Adrenal gland (tissue), 12 donors: Measurements from ENCODE around the gene PLIN5. TPM values are rescaled to one million over a fixed set of nuclear protein-coding genes. Genes with fewer than 3 reads are reported as not detected.
"Not testable (repeated sequence)": the region's sequence is repeated elsewhere in the genome, so short reads cannot be mapped to it uniquely, and the experiment has no call there.

ENCODE experiments used
- DNase-seq, 7 donors: peaks; one replicate each; pipeline ENCODE4 v3.0.0-alpha.2; 2019 to 2020
- H3K27ac ChIP-seq, 5 donors: fragments of 200-600 bp; sonication (generic) in 4 of 5; 1 replicate in 3 of 5; 2 replicates in 2 of 5; pipeline versions ENCODE4 v1.5.1 to v1.8.0; 2016 to 2020; ENCODE audit warnings: mild to moderate bottlenecking in 1 of 5
- H3K27me3 ChIP-seq: fragments of 200-600 bp; 2 replicates; pipeline ENCODE4 v1.8.0; 2021
- H3K36me3 ChIP-seq, 2 donors: fragments of 200-600 bp; replicated peaks in 1 of 2; 1 replicate in 1 of 2; 2 replicates in 1 of 2; pipeline versions ENCODE4 v1.5.1 to v1.8.0; 2018 to 2022
- H3K4me1 ChIP-seq, 2 donors: fragments of 200-600 bp; replicated peaks in 1 of 2; 1 replicate in 1 of 2; 2 replicates in 1 of 2; pipeline versions ENCODE4 v1.5.1 to v1.8.0; 2018 to 2021
- H3K4me3 ChIP-seq, 4 donors: fragments of 200-600 bp; sonication (generic) in 3 of 4; one replicate each; pipeline ENCODE4 v1.5.1; 2016 to 2018
- H3K9me3 ChIP-seq, 3 donors: fragments of 200-600 bp; sonication (generic) in 1 of 3; replicated peaks in 1 of 3; 1 replicate in 2 of 3; 2 replicates in 1 of 3; pipeline versions ENCODE4 v1.5.1 to v1.8.0; 2016 to 2021
- POLR2A ChIP-seq, 2 donors: fragments of 450-650 bp; IDR thresholded peaks; one replicate each; pipeline ENCODE4 v1.6.1; 2017; ENCODE audit warnings: antibody characterized with exemption in 2 of 2, mild to moderate bottlenecking in 2 of 2, moderate library complexity in 1 of 2
- WGBS, 4 donors: extraction: QIAGEN DNeasy Blood & Tissue Kit in 2 of 4; methylation state at CpG; one replicate each; pipeline versions ENCODE4 v1.1.5 to v1.1.7; 2013 to 2017; 5-methylcytosine and 5-hydroxymethylcytosine counted together
- intact Hi-C, 2 donors: fragments of 100-400 bp; cut with DNase I; formaldehyde crosslinking; loops; one replicate each; pipeline versions ENCODE4 v1.14.1 to v1.15.0; 2022 to 2023
- polyA plus RNA-seq, 3 donors: library from polyadenylated mRNA; stranded (reverse); fragments of 200-250 nt in 2 of 3; fragments of 350-450 nt in 1 of 3; fragmentation: Illumina TruSeq in 1 of 3; extraction: RNeasy Lipid Tissue Mini Kit (QIAGEN cat#74804) in 1 of 3; gene quantifications; one replicate each; pipeline ENCODE4 v1.2.3, GENCODE V29; 2013 to 2014
- total RNA-seq, 9 donors: library from RNA; depleted of rRNA in 4 of 9; stranded (reverse); fragments of >200 nt in 4 of 9; fragments of 120-200 nt in 1 of 9; fragmentation: NEBNext Ultra II Directional in 1 of 9; extraction: Animal tissue kit (Norgen Biotek cat#: 25700) in 1 of 9; gene quantifications; one replicate each; pipeline versions ENCODE4 v1.1.0 to v1.2.4, GENCODE V29; 2013 to 2023
- TF ChIP-seq, protein P1 (sequence below), 6 experiments: fragments of 450-650 bp in 4 of 6; fragments of 200-600 bp in 2 of 6; sonication (generic) in 1 of 6; IDR thresholded peaks; 1 replicate in 5 of 6; 2 replicates in 1 of 6; pipeline versions ENCODE4 v1.5.1 to v1.8.0; 2016 to 2021; ENCODE audit warnings: antibody characterized with exemption in 6 of 6, mild to moderate bottlenecking in 2 of 6, moderate library complexity in 1 of 6
- donor health status: healthy with polysubstance abuse.
- donor health status: Bipolar disorder and iron deficiency.
- donor health status: DM: yes; HTN: yes; CAD: no.
- donor health status: DM: no; HTN: no; CAD: no.
- donor health status: DM: no; HTN: no; CAD: no.
- donor health status: DM: yes; HTN: yes; CAD: no.

The PLIN5 gene
- total and polyA plus RNA-seq, 12 donors = 0.57 to 47.6 (median 7.2) TPM

DNA sequence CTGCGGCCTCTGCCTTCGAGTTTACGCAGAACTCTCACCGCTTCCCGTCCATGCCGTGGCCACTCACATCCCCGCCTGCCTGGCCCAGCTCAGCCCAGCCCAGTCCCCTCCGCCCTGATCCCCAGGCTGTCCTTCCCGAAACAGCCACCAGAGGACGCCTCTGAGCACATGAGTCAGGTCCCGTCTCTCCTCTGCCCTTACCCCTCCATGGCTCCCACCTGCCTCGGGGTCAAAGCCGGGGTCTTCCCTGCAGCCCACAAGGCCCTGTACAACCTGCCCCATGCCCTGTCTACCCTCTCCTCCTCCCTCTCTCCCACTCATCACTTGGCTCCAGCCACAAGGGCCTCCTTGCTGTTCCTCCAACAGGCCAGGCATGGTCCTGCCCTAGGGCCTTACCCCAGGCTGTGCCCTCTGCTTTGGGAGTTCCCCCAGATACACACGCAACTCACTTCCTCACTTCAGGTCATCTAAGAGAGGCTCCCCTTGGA lies 32.6 kb upstream of the PLIN5 start:
- TF ChIP-seq, protein P1, sequence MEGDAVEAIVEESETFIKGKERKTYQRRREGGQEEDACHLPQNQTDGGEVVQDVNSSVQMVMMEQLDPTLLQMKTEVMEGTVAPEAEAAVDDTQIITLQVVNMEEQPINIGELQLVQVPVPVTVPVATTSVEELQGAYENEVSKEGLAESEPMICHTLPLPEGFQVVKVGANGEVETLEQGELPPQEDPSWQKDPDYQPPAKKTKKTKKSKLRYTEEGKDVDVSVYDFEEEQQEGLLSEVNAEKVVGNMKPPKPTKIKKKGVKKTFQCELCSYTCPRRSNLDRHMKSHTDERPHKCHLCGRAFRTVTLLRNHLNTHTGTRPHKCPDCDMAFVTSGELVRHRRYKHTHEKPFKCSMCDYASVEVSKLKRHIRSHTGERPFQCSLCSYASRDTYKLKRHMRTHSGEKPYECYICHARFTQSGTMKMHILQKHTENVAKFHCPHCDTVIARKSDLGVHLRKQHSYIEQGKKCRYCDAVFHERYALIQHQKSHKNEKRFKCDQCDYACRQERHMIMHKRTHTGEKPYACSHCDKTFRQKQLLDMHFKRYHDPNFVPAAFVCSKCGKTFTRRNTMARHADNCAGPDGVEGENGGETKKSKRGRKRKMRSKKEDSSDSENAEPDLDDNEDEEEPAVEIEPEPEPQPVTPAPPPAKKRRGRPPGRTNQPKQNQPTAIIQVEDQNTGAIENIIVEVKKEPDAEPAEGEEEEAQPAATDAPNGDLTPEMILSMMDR (IDR thresholded peaks at IDR 0.05) = peak; percentile 65 to 90 (median 82)
- TF ChIP-seq POLR2A (IDR thresholded peaks at IDR 0.05) = no peak
- Histone ChIP-seq H3K27me3 (no peaks in the 10 kb centered on the region), H3K27ac (no peak overlapping the region), H3K4me1 (no peaks in the 10 kb centered on the region), H3K4me3 (no peak overlapping the region), H3K9me3 (no peaks in the 10 kb centered on the region), H3K36me3 (no peaks in the 10 kb centered on the region)
- intact Hi-C loops = no loop called here
- WGBS, 4 donors = 44 to 55% (median 53%) methylated on average over 14 of the region's 14 CpGs
- peak; percentile 59 to 82 (median 65) for DNase-seq

DNA sequence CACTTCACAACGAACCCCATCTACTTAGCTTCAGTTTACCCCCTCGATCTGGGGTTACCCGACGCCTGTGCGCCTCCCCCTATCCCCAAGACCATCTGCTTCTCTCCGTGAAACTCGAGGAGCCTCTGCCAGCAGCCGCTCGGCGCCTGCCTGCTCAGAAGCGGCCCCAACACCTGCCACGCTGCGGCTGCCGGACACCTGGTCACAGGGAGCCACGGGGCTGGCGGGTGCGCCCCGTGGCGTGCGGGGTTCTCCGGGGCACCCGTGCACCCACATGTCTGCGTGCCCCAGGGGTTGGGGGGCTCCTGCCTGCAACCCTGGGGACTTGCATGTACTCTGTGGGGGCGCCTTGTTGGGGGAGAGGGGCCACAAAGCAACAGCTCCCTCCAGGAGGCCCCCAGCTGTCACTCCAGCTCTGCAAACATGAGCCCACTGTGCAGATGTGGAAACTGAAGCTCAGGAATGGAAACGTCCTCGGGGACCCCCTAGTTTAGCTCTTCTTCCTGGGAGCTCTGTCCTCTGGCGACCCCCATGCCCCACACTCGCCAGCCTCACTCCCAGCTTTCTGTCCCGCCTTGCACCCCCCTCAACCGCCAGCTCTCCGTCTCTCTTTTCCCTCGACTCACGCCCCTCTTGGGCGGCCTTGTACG lies 31.5 kb upstream of the PLIN5 start:
- TF ChIP-seq, protein P1 (IDR thresholded peaks at IDR 0.05) = no peak
- TF ChIP-seq POLR2A (IDR thresholded peaks at IDR 0.05) = no peak
- Histone ChIP-seq H3K27me3 (no peaks in the 10 kb centered on the region), H3K4me1 (no peaks in the 10 kb centered on the region), H3K27ac (no peak overlapping the region), H3K36me3 (no peaks in the 10 kb centered on the region), H3K9me3 (no peaks in the 10 kb centered on the region), H3K4me3 (no peak overlapping the region)
- intact Hi-C loops = no loop called here
- DNase-seq = no peak
- 86 to 91% (median 90%) methylated on average over 21 to 35 of the region's 35 CpGs for WGBS, 4 donors

DNA sequence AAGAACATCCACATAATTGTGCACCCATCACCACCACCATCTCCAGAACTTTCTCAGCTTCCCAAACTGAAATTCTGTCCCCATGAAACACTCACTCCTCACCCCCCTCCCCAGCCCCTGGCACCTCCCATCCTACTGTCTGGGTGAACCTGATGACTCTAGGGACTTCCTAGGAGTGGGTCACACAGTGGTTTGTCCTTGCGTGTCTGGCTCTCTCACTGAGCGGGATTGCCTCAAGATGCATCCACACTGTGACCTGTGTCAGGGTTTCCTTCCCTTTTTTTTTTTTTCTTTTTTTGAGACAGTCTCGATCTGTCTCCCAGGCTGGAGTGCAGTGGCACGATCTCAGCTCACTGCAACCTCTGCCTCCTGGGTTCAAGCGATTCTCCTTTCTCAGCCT lies 28.5 kb upstream of the PLIN5 start:
- H3K4me1 ChIP-seq, H3K36me3 ChIP-seq, H3K27ac ChIP-seq, H3K9me3 ChIP-seq, intact Hi-C loops, H3K4me3 ChIP-seq, H3K27me3 ChIP-seq: not testable (repeated sequence)
- peak in 2 of 7 donors; percentile 50 to 51 for DNase-seq
- WGBS, 4 donors = 62 to 85% (median 72%) methylated on average over 5 of the region's 5 CpGs

DNA sequence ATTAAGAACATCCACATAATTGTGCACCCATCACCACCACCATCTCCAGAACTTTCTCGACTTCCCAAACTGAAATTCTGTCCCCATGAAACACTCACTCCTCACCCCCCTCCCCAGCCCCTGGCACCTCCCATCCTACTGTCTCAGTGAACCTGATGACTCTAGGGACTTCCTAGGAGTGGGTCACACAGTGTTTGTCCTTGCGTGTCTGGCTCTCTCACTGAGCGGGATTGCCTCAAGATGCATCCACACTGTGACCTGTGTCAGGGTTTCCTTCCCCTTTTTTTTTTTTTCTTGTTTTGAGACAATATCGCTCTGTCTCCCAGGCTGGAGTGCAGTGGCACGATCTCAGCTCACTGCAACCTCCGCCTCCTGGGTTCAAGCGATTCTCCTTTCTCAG lies 27.1 kb upstream of the PLIN5 start:
- H3K27me3 ChIP-seq, H3K9me3 ChIP-seq, H3K4me3 ChIP-seq, intact Hi-C loops, H3K36me3 ChIP-seq: not testable (repeated sequence)
- peak in 1 of 7 donors; percentile 60 for DNase-seq
- WGBS, 4 donors = 70 to 90% (median 76%) methylated on average over 6 to 7 of the region's 7 CpGs
- peaks cover 0 to 15% of the 10 kb centered on the region in 2 donors for H3K4me1 ChIP-seq
- peak overlapping the region in 1 of 5 donors; percentile 55 for H3K27ac ChIP-seq

DNA sequence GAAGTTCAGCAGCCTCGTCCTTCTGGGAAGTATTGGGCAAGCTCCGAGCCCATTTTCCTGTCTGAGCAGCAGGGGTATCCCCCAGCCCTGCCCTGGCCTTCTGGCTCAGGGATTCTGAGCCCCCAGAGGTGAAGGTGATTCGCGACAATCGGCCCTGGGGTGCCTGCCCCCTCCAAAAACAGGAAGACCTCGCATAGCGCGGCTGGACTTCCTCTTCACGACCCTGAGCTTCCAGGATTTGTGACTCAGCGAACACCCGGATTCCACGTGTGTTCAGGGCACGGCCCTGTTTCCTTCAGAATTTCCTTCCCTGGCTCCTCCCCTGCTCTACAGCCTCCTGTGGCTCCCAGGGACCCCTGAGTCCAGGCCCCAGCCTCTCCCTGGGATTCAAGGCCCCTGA lies 24.5 kb upstream of the PLIN5 start, which contains the start of gene SEMA6B:
Gene SEMA6B, minus strand, starts transcription at position 116 of the 400 bp plus-strand sequence. CDS start 1,227 bp downstream, outside the sequence.
- no peaks in the 10 kb centered on the region for H3K27me3 ChIP-seq
- H3K27ac ChIP-seq = peak within 1 kb of the TSS in 4 of 5 donors; percentile 9 to 78 (median 48)
- H3K4me3 ChIP-seq = peak within 1 kb of the TSS in 2 of 4 donors; percentile 0 to 38
- no peak for TF ChIP-seq POLR2A (IDR thresholded peaks at IDR 0.05)
- TF ChIP-seq, protein P1 (IDR thresholded peaks at IDR 0.05) = no peak
- 21 to 36% (median 29%) methylated on average over 12 to 13 of the region's 13 CpGs for WGBS, 4 donors
- H3K9me3 ChIP-seq = no peaks in the 10 kb centered on the region
- DNase-seq = peak in 6 of 7 donors; percentile 65 to 77 (median 70)
- intact Hi-C loops = loop anchor here in 1 of 2 donors (5.0 kb wide), 1 partner anchor 78 kb away; the partner anchor contains the start of gene TNFAIP8L1
- peaks cover 0 to 15% of the 10 kb centered on the region in 2 donors for H3K4me1 ChIP-seq
- H3K36me3 ChIP-seq = peaks cover 0 to 16% of the 10 kb centered on the region in 2 donors
